T-helper 1 cell treated with Interleukin-12 subunit alpha and Interleukin-12 subunit beta and Interleukin-4 antibody, amounts not matched to agents 30 μg/mL and 1 μg/mL, for 36 hours (primary cell): Measurements from ENCODE around the gene ZBTB16.

Source experiments
- H3K27ac Mint-ChIP-seq: one replicate; pipeline ENCODE4 v1.8.0; 2021; ENCODE audit warnings: mild to moderate bottlenecking, mixed read lengths
- H3K27me3 Mint-ChIP-seq: one replicate; pipeline ENCODE4 v1.8.0; 2021; ENCODE audit warnings: low read depth, mixed read lengths
- H3K36me3 Mint-ChIP-seq: one replicate; pipeline ENCODE4 v1.8.0; 2021; ENCODE audit warnings: low read depth, mixed read lengths
- H3K4me1 Mint-ChIP-seq: one replicate; pipeline ENCODE4 v1.8.0; 2021; ENCODE audit warnings: low read depth, mixed read lengths
- H3K4me3 Mint-ChIP-seq: one replicate; pipeline ENCODE4 v1.8.0; 2021; ENCODE audit warnings: mild to moderate bottlenecking, moderate library complexity, mixed read lengths
- H3K9me3 Mint-ChIP-seq: one replicate; pipeline ENCODE4 v1.8.0; 2021; ENCODE audit warnings: mixed read lengths

ZBTB16 gene

GRCh38 chr11:114276077-114276476 lies 216.6 kb downstream of the ZBTB16 start:
- no peak overlapping the region for H3K27ac Mint-ChIP-seq
- no peak overlapping the region for H3K4me3 Mint-ChIP-seq
- no peaks in the 10 kb centered on the region for H3K36me3 Mint-ChIP-seq
- H3K9me3 Mint-ChIP-seq = no peaks in the 10 kb centered on the region
- peaks cover 25% of the 10 kb centered on the region for H3K27me3 Mint-ChIP-seq
- no peaks in the 10 kb centered on the region for H3K4me1 Mint-ChIP-seq

DNA sequence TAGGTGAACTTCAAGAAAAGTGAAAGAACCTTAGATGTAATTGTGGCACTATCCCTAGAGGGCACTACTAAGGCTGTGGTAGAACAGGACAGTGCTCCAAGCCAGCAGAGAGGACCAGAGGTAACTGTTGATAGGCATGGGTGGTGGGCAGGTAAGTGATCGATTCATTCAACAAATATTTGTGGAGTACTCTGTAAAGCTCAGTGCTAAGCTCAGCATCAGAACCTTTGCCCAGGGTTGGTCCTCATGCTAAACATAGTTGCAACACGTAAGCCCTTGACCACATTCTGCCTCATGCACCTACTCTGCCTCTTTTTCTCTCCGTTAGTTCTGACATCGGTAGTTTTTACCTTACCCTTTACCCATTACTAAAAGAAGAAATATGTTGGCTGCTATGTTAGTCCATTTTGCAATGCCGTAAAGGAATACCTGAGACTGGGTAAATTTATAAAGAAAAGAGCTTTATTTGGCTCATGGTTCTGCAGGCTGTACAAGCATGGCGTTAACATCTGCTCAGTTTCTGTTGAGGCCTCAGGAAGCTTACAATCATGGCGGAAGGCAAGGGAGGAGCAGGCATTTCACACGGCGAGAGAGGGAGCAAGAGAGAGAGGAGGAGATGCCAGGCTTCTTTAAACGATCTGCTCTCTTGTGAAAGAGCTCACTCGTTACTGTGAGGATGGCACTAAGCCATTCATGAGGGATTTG lies 218.3 kb downstream of the ZBTB16 start:
- peaks cover 14% of the 10 kb centered on the region for H3K27me3 Mint-ChIP-seq
- no peak overlapping the region for H3K4me3 Mint-ChIP-seq
- no peaks in the 10 kb centered on the region for H3K9me3 Mint-ChIP-seq
- H3K36me3 Mint-ChIP-seq = no peaks in the 10 kb centered on the region
- no peaks in the 10 kb centered on the region for H3K4me1 Mint-ChIP-seq
- no peak overlapping the region for H3K27ac Mint-ChIP-seq

DNA sequence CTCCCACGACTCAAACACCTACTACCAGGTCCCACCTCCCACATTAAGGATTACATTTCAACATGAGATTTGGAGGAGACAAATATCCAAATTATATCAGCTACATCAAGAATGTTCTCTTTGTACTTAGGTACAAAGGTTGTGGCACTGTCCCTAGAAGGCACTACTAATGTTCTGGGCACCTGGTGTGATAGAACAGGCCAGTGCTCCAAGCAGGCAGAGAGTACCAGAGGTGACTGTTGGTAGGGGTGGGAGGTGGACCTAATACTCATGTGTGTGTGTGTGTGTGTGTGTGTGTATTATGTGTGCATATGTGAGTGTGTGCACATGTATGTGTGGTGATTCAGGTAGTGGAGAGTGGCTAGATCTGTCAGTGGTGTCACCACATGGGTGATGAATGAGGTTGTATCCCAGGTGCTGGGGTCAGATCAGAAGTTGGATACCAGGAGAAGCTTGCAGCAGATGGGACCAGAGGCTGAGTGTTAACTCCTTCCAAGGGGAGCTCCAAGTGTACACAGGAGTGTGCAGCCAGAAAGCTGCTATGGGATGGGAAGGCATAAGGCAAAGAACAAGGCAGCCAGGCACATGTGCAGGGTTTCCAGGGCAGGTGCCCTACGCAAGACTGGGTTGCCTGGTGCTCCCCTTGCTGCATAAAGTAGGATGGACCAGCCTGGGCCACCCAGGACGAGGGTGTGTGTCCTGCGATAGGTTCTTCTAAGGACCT lies 219.0 kb downstream of the ZBTB16 start:
- no peaks in the 10 kb centered on the region for H3K4me1 Mint-ChIP-seq
- no peak overlapping the region for H3K27ac Mint-ChIP-seq
- no peaks in the 10 kb centered on the region for H3K36me3 Mint-ChIP-seq
- peaks cover 10% of the 10 kb centered on the region for H3K27me3 Mint-ChIP-seq
- H3K4me3 Mint-ChIP-seq = no peak overlapping the region
- H3K9me3 Mint-ChIP-seq = no peaks in the 10 kb centered on the region

DNA sequence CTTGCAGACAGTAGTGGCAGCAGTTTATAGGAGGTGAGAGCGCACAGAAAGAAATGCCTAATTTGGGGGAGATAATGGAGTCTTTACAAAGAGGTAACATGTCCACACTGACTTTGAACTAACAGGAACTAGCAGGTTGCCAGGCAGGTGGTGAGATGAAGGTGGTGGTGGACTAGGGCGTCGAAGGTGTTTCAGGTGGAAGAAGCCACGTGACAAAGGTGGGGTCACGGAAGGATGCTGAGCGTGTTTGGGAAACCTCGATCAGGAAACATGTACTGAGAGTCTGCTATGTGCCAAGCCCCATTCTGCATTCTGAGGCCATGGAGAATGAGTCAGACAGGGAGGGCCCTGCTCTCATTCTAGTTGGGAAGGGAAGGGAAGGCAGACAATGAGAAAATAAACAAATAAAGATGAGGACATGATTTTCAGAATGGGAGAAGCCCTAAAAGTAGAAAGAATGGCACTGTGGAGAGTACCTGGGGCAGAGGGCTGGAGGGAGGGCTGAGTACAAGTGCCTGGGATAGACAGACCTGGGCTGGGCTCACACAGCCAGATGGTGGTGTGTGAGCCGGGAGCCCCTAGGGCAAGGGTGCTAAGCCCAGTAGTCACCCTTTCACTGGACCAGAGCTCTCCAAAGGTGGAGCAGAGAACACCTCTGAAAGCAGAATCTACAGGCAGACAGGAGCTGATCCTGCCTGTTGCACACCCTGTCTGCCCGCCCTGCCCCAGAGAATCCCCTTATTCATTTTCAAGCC lies 220.5 kb downstream of the ZBTB16 start:
- no peak overlapping the region for H3K27ac Mint-ChIP-seq
- no peaks in the 10 kb centered on the region for H3K9me3 Mint-ChIP-seq
- H3K36me3 Mint-ChIP-seq = no peaks in the 10 kb centered on the region
- no peaks in the 10 kb centered on the region for H3K4me1 Mint-ChIP-seq
- no peak overlapping the region for H3K4me3 Mint-ChIP-seq
- peaks cover 10% of the 10 kb centered on the region for H3K27me3 Mint-ChIP-seq

GRCh38 chr11:114280696-114281095 lies 221.2 kb downstream of the ZBTB16 start:
- H3K36me3 Mint-ChIP-seq = no peaks in the 10 kb centered on the region
- no peak overlapping the region for H3K4me3 Mint-ChIP-seq
- H3K27ac Mint-ChIP-seq = no peak overlapping the region
- H3K4me1 Mint-ChIP-seq = no peaks in the 10 kb centered on the region
- no peaks in the 10 kb centered on the region for H3K9me3 Mint-ChIP-seq
- peaks cover 5% of the 10 kb centered on the region for H3K27me3 Mint-ChIP-seq

DNA sequence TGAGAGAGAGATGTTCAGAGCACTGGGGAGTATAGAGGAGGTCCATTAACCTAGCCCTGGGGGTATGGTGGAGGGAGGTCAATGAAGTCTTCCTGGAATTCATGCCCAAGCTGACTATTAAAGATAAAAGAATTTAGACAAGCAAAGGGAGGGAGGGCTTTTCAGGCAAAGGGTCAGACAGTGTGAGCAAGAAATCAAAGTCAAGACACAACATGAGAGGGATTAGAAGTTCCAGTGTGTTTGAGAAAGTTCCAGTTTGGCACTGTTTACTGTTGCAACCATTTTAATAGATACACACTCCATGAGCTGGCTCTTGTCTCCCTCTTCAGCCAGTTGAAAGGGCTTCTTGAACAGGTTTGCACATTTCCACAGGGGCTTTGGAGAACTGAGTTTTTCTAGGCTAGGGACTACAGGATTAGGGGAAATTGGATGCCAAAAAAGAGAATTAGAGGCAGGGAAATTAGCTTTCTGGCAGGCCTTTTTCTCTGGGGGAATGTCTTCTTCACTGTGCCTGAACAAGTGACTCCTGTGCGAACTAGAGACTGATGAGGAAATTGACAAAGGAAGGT lies 222.0 kb downstream of the ZBTB16 start:
- Mint-ChIP-seq H3K4me1 (no peaks in the 10 kb centered on the region), H3K4me3 (no peak overlapping the region), H3K9me3 (no peaks in the 10 kb centered on the region), H3K27ac (no peak overlapping the region), H3K27me3 (peaks cover 5% of the 10 kb centered on the region), H3K36me3 (no peaks in the 10 kb centered on the region)

DNA sequence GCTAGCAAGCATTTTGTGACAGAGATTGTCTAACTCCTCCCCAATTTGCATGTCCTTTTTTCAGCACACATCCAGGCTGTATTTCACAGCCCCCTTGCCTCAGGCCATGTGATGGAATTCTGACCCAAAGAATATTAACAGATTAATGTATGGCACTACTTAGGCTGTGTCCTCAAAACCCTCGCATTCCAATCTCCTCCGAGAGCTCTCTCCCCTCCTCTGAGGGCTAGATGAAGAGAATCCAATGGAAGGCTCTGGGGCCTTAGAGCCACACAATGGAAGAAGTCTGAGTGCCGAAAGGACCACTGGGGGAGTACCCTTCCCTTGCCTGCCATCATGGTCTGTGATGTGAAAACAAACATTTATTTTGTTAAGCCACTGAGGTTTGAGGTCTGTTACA lies 223.0 kb downstream of the ZBTB16 start:
- Mint-ChIP-seq H3K4me1 (no peaks in the 10 kb centered on the region), H3K9me3 (no peaks in the 10 kb centered on the region), H3K27ac (no peak overlapping the region), H3K4me3 (no peak overlapping the region), H3K27me3 (peaks cover 11% of the 10 kb centered on the region), H3K36me3 (no peaks in the 10 kb centered on the region)

DNA sequence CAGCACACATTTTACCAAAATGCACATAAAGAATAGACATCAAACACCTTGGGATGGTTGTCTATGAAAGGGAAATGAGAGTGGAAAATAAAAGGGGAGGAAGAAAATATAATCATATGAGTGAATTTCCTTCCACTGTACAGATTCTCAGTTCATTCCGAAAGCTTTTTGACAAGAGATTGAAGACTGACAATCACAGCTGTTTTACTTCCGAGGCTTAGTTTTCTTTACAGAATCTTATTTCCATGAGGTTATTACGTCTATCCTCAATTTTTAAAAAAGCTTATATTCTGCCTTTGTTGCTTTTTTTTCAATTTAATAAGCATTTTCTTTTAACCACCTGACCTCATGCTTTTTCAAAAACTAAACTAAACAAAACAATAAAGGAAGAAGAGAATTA lies 223.9 kb downstream of the ZBTB16 start:
- Mint-ChIP-seq H3K9me3 (no peaks in the 10 kb centered on the region), H3K4me3 (no peak overlapping the region), H3K27ac (no peak overlapping the region), H3K36me3 (no peaks in the 10 kb centered on the region), H3K27me3 (peaks cover 16% of the 10 kb centered on the region), H3K4me1 (peaks cover 2% of the 10 kb centered on the region)

GRCh38 chr11:114284021-114284420 lies 224.5 kb downstream of the ZBTB16 start:
- H3K9me3 Mint-ChIP-seq = no peaks in the 10 kb centered on the region
- no peak overlapping the region for H3K27ac Mint-ChIP-seq
- H3K36me3 Mint-ChIP-seq = no peaks in the 10 kb centered on the region
- H3K4me1 Mint-ChIP-seq = peaks cover 2% of the 10 kb centered on the region
- H3K27me3 Mint-ChIP-seq = peaks cover 22% of the 10 kb centered on the region
- no peak overlapping the region for H3K4me3 Mint-ChIP-seq

DNA sequence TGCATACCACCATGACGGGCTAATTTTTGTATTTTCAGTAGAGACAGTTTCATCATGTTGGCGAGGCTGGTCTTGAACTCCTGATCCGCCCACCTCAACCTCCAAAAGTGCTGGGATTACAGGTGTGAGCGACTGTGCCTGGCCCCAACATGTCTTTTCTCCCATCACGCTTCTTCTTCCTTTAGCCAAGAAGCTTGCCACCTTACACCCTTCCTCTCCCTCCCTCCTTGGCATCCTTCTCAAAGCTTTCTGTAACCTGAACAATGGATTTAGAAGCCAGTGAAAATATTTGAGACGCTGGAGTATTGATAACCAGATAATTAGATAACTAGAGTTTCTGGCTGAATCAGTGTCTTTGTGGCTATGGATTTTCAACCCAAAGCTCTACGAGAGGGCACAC lies 225.4 kb downstream of the ZBTB16 start:
- Mint-ChIP-seq H3K27me3 (peaks cover 20% of the 10 kb centered on the region), H3K27ac (no peak overlapping the region), H3K9me3 (no peaks in the 10 kb centered on the region), H3K4me3 (no peak overlapping the region), H3K36me3 (no peaks in the 10 kb centered on the region), H3K4me1 (peaks cover 2% of the 10 kb centered on the region)

DNA sequence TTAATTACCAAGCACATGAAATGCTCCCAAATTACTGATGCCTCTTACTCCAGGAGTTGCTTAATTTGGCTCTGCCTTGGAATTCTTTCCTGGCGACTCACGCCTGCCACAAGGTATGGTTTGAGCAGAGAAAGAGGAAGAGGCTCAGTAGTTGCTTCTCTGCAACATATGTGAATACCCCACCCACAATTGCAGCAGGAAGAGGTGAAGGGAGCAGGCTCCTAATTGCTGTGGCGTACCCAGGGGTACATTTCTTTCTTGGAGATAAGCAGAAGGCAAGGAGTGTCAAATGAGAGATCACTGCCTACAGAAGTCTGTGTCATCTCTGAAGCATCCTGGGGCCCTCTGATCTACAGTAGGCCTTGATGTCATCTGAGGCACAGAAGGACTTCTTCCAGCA lies 226.1 kb downstream of the ZBTB16 start:
- Mint-ChIP-seq H3K27me3 (peaks cover 19% of the 10 kb centered on the region), H3K9me3 (no peaks in the 10 kb centered on the region), H3K36me3 (no peaks in the 10 kb centered on the region), H3K27ac (no peak overlapping the region), H3K4me3 (no peak overlapping the region), H3K4me1 (peaks cover 2% of the 10 kb centered on the region)

GRCh38 chr11:114286229-114286628 lies 226.7 kb downstream of the ZBTB16 start:
- Mint-ChIP-seq H3K9me3 (no peaks in the 10 kb centered on the region), H3K4me3 (no peak overlapping the region)

GRCh38 chr11:114287154-114287553 lies 227.6 kb downstream of the ZBTB16 start:
- Mint-ChIP-seq H3K27me3 (peaks cover 19% of the 10 kb centered on the region), H3K4me3 (no peak overlapping the region), H3K4me1 (peaks cover 6% of the 10 kb centered on the region), H3K9me3 (no peaks in the 10 kb centered on the region), H3K36me3 (no peaks in the 10 kb centered on the region), H3K27ac (no peak overlapping the region)

More at GRCh38 chr11:114286229-114286628, 226.7 kb downstream of the ZBTB16 start:
- Mint-ChIP-seq H3K27ac (no peak overlapping the region), H3K4me1 (peaks cover 3% of the 10 kb centered on the region), H3K27me3 (peaks cover 19% of the 10 kb centered on the region), H3K36me3 (no peaks in the 10 kb centered on the region)

GRCh38 chr11:114288136-114288535 lies 228.6 kb downstream of the ZBTB16 start:
- Mint-ChIP-seq H3K9me3 (no peaks in the 10 kb centered on the region), H3K27ac (no peak overlapping the region), H3K27me3 (peaks cover 19% of the 10 kb centered on the region), H3K4me3 (no peak overlapping the region), H3K4me1 (peaks cover 6% of the 10 kb centered on the region), H3K36me3 (no peaks in the 10 kb centered on the region)
